ENCODE results near the gene DPP10. TPM values are rescaled to one million over a fixed set of nuclear protein-coding genes. Genes with fewer than 3 reads are reported as not detected.

The DPP10 gene
- total RNA-seq, 1 experiment from 2014 or later = not detected

GRCh38 chr2:114684403-114684802, 242.0 kb downstream of the DPP10 start:
- BruUV-seq (replicated peaks) = no TSS peak
- Histone ChIP-seq H3K27ac (ENCODE audit: low read length) (no peak overlapping the region), H3K9me3 (ENCODE audit: control insufficient read depth, insufficient read depth, low read depth, low read length) (no peaks in the 10 kb centered on the region), H3K4me3 (ENCODE audit: low read depth in 2 of 2, low read length in 2 of 2) (no peak overlapping the region), H3K4me1 (ENCODE audit: control insufficient read depth, insufficient read depth, low read length) (no peaks in the 10 kb centered on the region), H3K27me3 (ENCODE audit: control insufficient read depth, insufficient read depth, low read length) (no peaks in the 10 kb centered on the region), H3K36me3 (ENCODE audit: control insufficient read depth, insufficient read depth, low read length) (no peaks in the 10 kb centered on the region)
- CTCF ChIA-PET = no interaction called here
- POLR2A ChIA-PET = no interaction called here
- in situ Hi-C loops (cut with HindIII; ENCODE audit: low pct_unique_long_range_greater_than_20kb, low sequenced_read_pairs) = no loop called here
- intact Hi-C loops (cut with micrococcal nuclease; ENCODE audit: unreplicated experiment) = no loop called here
- ATAC-seq (no peak), DNase-seq (ENCODE audit: low read depth, low spot score) (no peak)
- TF ChIP-seq CTCF (IDR thresholded peaks at IDR 0.05) (no peak), SIN3A (IDR thresholded peaks at IDR 0.05; ENCODE audit: borderline replicate concordance, insufficient read depth, low read depth, low read length) (no peak)

GRCh38 chr2:114685102-114685501, 242.7 kb downstream of the DPP10 start:
- ChIA-PET POLR2A (no interaction called here), CTCF (no interaction called here)
- Histone ChIP-seq H3K27me3 (ENCODE audit: control insufficient read depth, insufficient read depth, low read length) (no peaks in the 10 kb centered on the region), H3K9me3 (ENCODE audit: control insufficient read depth, insufficient read depth, low read depth, low read length) (no peaks in the 10 kb centered on the region), H3K36me3 (ENCODE audit: control insufficient read depth, insufficient read depth, low read length) (no peaks in the 10 kb centered on the region), H3K4me3 (ENCODE audit: low read depth in 2 of 2, low read length in 2 of 2) (no peak overlapping the region), H3K27ac (ENCODE audit: low read length) (no peak overlapping the region), H3K4me1 (ENCODE audit: control insufficient read depth, insufficient read depth, low read length) (no peaks in the 10 kb centered on the region)
- ATAC-seq (no peak), DNase-seq (ENCODE audit: low read depth, low spot score) (no peak)
- in situ Hi-C loops (cut with HindIII; ENCODE audit: low pct_unique_long_range_greater_than_20kb, low sequenced_read_pairs) = no loop called here
- TF ChIP-seq REST (IDR thresholded peaks at IDR 0.05; ENCODE audit: insufficient read depth in 1 of 2, low read depth in 2 of 2, low read length in 1 of 2) = no peak
- TF ChIP-seq SIN3A (IDR thresholded peaks at IDR 0.05; ENCODE audit: borderline replicate concordance, insufficient read depth, low read depth, low read length) = no peak
- TF ChIP-seq TCF7L2 (IDR thresholded peaks at IDR 0.05; ENCODE audit: low read depth, low read length) = no peak
- TF ChIP-seq CTCF (IDR thresholded peaks at IDR 0.05) = no peak
- no peak for TF ChIP-seq POLR2AphosphoS5 (IDR thresholded peaks at IDR 0.05; ENCODE audit: low read depth, low read length)
- intact Hi-C loops (cut with micrococcal nuclease; ENCODE audit: unreplicated experiment) = no loop called here
- BruUV-seq (replicated peaks) = no TSS peak

DNA sequence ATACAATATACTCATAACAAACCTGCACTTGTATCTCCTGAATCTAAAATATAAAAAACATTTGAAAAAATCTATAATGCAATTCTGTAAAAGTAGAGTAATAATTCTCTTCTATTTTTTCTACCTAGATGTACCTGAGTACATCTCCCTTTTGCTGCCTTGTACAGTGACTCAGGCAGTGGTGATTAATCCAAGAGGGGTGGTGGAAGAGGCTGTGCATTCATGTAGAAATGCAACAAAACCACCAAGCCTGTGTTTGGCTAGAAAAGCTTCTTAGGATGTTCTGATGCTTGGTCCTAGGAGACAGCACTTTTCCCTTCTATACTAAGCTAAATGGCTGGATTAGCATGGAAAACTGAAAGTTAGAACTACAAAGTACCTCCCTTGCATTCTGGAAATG, 245.8 kb downstream of the DPP10 start:
- H3K4me1 ChIP-seq (ENCODE audit: control insufficient read depth, insufficient read depth, low read length) = no peaks in the 10 kb centered on the region
- ATAC-seq (no peak), DNase-seq (ENCODE audit: low read depth, low spot score) (no peak)
- CTCF ChIA-PET = no interaction called here
- H3K9me3 ChIP-seq (ENCODE audit: control insufficient read depth, insufficient read depth, low read depth, low read length) = no peaks in the 10 kb centered on the region
- in situ Hi-C loops (cut with HindIII; ENCODE audit: low pct_unique_long_range_greater_than_20kb, low sequenced_read_pairs) = no loop called here
- H3K27me3 ChIP-seq (ENCODE audit: control insufficient read depth, insufficient read depth, low read length) = no peaks in the 10 kb centered on the region
- intact Hi-C loops (cut with micrococcal nuclease; ENCODE audit: unreplicated experiment) = no loop called here
- H3K27ac ChIP-seq (ENCODE audit: low read length) = no peak overlapping the region
- POLR2A ChIA-PET = no interaction called here
- BruUV-seq (replicated peaks) = no TSS peak
- no peak for TF ChIP-seq REST (IDR thresholded peaks at IDR 0.05; ENCODE audit: insufficient read depth in 1 of 2, low read depth in 2 of 2, low read length in 1 of 2)
- no peak for TF ChIP-seq TCF7L2 (IDR thresholded peaks at IDR 0.05; ENCODE audit: low read depth, low read length)
- TF ChIP-seq CTCF (IDR thresholded peaks at IDR 0.05) = no peak
- no peak for TF ChIP-seq POLR2AphosphoS5 (IDR thresholded peaks at IDR 0.05; ENCODE audit: low read depth, low read length)
- no peak for TF ChIP-seq SIN3A (IDR thresholded peaks at IDR 0.05; ENCODE audit: borderline replicate concordance, insufficient read depth, low read depth, low read length)
- no peak overlapping the region for H3K4me3 ChIP-seq (ENCODE audit: low read depth in 2 of 2, low read length in 2 of 2)
- H3K36me3 ChIP-seq (ENCODE audit: control insufficient read depth, insufficient read depth, low read length) = no peaks in the 10 kb centered on the region
